22Rv1 (cell line): ENCODE results near the gene TSPAN1.

ENCODE experiments used
- H3K27ac ChIP-seq: fragments of 450-650 bp; 2 replicates; pipeline ENCODE4 v1.5.1; 2017
- ZFX ChIP-seq: fragments of 450-650 bp; IDR thresholded peaks from 2 replicates; pipeline ENCODE4 v1.6.1; 2017; ENCODE audit warnings: antibody characterized with exemption, borderline replicate concordance
- TF ChIP-seq, protein P1 (sequence below): fragments of 450-650 bp; IDR thresholded peaks from 2 replicates; pipeline ENCODE4 v1.5.1; 2017; ENCODE audit warnings: mild to moderate bottlenecking

TSPAN1 gene

DNA sequence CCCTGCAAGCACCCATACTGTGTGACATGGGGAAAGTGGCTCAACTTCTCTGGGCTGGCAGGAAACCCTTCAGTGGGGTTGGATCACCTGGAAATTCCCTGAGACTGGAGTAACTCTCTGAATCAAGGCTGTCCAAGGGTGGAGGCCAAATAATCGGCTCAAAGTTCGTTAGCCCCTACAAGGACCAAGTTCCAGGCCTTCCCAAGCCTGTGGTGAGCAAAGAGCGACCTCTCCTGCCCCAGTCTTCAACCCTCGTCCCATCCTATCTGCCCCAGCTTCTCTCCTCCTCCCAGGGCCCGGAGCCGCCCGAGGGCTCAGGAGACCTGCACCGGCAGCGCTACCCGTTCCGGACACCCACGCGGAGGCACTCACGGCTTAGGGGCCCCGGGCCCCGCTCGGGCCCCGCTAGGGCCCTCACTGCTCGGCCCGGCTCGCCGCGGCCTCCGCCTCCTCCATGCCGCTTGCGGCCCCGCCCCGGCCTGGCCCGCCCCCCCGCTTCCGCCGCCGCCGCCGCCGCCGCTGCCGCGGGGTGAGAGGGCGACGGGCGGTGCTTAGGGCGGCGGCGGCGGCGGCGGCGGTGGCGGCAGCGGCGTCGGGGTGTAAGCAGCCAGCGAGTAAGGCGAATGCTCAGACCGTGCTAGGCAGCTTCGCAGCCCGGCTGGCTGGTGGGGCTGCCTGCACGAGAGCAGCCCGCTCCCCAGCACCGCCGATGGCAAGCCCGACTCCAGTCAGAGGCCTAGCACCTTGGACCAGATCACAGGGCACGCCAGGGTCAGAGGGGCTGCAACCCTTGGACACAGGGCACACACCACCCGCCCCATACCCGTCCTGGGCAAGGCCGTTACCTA lies 23.3 kb downstream of the TSPAN1 start, which contains the start of gene POMGNT1:
POMGNT1 (minus strand) TSS at position 471 of the 848 bp plus-strand sequence. CDS start 613 bp downstream, outside the sequence.
- TF ChIP-seq ZFX: no peak
- TF ChIP-seq, protein P1, sequence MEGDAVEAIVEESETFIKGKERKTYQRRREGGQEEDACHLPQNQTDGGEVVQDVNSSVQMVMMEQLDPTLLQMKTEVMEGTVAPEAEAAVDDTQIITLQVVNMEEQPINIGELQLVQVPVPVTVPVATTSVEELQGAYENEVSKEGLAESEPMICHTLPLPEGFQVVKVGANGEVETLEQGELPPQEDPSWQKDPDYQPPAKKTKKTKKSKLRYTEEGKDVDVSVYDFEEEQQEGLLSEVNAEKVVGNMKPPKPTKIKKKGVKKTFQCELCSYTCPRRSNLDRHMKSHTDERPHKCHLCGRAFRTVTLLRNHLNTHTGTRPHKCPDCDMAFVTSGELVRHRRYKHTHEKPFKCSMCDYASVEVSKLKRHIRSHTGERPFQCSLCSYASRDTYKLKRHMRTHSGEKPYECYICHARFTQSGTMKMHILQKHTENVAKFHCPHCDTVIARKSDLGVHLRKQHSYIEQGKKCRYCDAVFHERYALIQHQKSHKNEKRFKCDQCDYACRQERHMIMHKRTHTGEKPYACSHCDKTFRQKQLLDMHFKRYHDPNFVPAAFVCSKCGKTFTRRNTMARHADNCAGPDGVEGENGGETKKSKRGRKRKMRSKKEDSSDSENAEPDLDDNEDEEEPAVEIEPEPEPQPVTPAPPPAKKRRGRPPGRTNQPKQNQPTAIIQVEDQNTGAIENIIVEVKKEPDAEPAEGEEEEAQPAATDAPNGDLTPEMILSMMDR: peak; percentile 61
- H3K27ac ChIP-seq: peak within 1 kb of the TSS; percentile 75

DNA sequence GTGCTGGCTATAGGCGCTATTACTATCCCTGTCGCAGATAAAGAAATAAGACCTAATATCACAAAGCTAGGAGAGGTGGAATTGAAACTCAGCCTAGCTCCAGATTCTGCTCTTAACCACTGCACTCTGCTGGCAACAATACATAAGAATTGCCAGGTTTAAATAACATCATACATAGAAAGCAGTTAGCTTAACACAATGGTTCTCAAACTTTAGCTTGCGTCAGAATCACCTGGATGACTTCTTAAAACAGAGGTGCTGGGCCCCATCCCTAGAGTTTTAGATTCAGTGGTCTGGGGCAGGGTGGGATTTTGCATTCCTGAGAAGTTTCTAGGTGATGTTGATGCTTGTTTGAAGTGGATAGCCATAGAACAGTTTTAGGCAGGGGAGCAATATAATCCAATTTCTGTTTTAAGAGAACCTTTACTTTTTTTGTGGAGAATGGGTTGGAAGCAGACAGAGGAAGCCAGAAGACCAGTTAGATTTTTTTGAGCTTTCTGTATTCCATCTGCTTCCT lies 24.4 kb downstream of the TSPAN1 start:
- TF ChIP-seq, protein P1: no peak
- TF ChIP-seq ZFX: no peak
- H3K27ac ChIP-seq: peak overlapping the region; percentile 75

DNA sequence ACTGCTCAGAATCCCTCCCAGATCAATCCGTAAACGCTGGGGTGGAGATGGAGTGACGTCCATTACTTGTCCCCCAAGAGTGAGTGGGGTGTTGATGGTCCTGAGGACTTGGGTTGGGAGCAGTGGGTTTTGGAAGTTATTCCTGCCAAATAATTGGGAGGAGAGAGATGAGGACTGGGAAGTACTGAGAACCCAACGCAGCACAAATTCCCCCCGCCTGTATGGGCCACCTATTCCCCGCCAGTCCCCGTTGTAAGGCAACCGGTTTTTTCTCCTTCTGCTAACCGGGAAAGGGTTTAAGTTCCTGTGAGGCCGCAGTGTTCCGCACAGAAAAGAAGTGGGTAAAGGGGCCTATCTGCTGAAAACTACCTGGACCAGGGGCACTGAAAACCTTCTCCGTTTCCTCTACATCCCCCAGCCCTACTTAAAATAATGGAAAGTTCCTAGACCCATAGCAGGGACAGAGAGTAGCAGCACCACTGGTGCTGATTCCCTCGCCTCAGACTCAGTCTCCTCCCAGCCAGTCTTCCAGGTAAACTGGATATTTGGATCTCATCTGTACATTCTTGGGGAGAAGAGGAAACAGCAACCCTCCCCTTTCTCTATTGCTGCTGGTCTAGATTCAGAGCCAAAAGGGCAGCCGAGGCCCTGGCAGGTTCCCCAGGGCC lies 29.0 kb downstream of the TSPAN1 start:
- TF ChIP-seq, protein P1: no peak
- TF ChIP-seq ZFX: no peak
- no peak overlapping the region for H3K27ac ChIP-seq

DNA sequence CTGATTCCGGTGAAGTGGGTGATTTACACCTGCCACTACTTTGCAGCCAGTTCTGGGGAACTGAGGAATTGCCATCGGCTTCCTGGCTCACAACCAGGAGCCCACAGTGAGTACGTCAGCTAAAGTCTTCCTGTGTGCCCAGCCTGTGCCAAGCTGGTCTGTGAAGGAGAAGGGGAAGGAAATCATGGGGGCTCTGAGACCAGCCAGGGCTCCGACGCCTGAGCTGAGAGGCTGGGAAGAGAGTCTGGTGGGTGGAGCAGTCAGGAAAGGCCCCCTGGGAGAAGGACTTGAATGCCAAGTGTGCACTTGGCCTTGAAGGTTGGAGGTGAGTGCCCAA lies 29.5 kb downstream of the TSPAN1 start:
- no peak for TF ChIP-seq ZFX
- no peak overlapping the region for H3K27ac ChIP-seq

DNA sequence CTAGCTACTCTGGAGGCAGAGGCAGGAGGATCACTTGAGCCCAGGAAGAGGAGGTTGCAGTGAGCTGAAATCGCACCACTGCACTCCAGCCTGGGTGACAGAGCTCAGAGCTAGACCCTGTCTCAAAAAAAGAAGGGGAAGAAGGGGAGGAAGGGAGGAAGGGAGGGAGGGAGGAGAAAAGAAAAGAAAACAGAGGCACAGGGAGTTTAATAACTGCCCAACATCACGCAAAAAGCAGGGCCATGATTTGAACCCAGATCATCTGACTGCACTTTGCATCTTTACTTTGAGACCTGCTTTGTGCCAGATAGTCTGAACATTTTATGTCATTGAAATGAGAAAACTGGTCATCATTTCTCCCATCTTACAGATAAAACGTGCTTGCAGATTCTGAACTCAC lies 30.3 kb downstream of the TSPAN1 start:
- H3K27ac ChIP-seq: peak overlapping the region; percentile 37; the same call in 1 of the 2 replicates
- no peak for TF ChIP-seq ZFX
- TF ChIP-seq, protein P1: no peak

DNA sequence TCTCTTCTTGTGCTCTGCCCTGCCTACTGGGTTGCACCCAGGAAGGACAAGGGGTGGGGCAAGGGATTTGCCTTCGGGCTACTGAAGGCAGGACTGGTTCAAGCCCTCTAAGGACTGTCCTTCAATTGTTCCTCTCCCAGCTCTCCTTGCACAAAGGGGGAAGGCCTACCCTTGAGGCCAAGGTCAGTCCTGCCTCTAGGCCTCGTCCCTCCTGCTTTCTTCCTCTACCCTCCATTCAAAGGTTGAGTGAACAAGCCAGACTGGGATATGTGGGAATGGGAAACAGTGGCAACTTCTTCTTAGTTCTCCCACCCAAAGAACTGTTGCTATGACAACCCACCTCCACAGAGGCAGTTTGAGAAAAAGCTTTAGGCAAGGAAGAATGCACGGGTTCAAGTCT lies 30.9 kb downstream of the TSPAN1 start:
- H3K27ac ChIP-seq: peak overlapping the region; percentile 37; the same call in 1 of the 2 replicates
- TF ChIP-seq, protein P1: no peak
- TF ChIP-seq ZFX: no peak

DNA sequence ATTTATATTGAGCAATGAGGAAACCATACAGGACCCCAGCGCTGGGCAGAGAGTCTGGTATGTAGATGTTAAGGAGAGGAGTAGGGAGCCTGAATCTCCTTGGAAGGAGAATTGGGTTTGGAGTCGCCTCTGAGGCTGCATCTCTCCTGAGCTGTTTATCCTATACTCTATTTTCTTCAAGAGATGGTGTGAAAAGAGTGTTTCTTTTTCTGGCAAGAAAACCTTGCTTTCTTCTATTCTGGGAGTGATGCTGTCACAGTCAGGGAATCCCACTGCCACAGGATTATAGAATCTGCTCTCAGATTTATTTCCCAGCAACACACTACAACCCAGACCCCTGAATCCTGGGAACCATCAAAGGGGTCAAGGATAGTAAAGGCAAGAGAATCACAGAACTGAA lies 31.5 kb downstream of the TSPAN1 start:
- no peak for TF ChIP-seq ZFX
- TF ChIP-seq, protein P1: no peak
- H3K27ac ChIP-seq: peak overlapping the region; percentile 37; the same call in 1 of the 2 replicates
